HG03196 (cell line): Measurements from ENCODE around the gene JPH2.

Experiments
- ATAC-seq: cut with Tn5 transposase; IDR thresholded peaks from one replicate; pipeline ENCODE4 v1.9.1; 2021; ENCODE audit not compliant: unreplicated experiment

Gene JPH2

DNA sequence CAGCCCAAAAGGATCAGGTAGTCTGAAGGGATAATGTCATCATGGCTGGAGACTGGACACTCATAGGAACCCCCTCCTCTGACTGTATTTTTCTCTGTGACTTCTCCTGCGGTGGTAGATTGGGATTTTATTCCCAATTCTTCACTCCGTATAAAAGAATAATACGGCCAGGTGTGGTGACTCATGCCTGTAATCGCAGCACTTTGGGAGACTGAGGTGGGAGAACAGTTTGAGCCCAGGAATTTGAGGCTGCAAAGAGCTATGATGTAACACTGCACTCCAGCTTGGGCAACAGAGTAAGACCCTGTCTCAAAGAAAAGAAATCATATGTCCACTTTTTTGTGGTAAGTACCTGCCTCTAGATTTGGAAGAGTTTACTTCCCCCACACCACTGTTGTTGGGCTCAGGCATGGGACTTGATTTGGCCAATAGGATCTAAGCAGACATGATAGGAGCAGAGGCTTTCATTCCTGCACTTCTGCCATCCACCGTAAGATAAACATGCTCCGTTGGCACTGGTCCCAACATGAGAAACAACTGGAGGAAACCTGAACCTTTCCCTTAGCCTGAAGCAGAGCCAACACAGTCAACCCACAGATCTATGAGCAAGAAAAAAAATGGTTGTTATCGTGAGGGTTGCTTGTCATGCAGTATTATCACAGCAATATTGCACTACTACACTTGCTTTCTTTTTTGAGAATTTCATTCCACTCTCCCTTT lies 82.0 kb downstream of the JPH2 start:
- no peak for ATAC-seq

DNA sequence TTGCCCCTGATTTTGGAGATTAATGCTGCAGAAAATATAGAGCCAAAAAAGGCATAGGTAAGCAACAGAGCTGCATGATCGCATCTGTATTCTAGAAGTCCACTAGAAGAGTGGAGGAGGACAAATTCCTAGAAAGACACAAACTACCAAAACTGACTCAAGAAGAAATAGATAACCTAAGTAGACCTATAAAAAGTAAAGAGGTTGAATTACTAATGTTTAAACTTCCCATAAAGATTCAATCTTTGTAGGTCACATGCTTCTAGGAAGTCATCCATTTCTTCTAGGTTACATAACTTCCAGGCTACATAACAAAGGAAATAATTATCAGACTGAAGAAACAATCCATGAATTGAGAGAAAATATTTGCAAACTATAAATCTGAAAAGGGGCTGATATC lies 84.4 kb downstream of the JPH2 start:
- ATAC-seq, result no peak

DNA sequence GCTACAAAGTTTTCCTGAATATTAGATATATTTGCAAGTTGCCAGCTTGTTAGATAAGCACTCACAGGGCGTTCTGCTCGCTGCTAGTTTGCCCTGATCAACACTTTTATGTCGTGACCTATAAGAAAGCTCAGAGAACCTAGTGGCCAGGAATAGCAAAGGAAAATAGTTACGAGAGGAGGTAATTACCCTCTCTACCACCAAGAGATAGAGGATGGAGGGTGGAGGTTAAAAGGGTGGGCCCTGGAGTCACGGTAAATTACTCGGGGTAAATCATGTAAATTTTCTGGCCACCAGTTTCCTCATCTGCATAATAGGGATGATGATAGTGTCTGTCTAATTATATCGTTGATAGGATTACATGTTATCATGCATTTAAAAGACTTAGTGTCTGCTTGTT lies 87.2 kb downstream of the JPH2 start:
- ATAC-seq, result no peak

DNA sequence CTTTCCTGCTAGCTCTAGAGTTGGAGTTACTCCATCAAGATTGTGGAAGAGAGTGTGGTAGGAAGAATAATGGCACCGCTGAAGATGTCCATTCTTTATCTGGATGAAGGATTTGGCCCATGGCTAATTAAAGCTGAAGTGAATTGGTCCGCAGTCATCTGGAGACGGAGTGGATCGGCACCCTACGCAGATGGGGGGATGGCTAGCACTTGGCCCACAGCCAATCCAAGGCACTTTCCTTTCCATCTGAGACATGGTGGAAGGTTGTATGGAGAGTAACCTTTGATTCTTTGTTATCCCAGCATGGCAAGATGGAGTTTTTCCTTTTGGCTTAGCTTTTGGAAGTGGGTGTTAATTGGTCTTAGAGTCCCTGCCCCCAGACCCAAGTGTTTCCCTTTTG lies 88.3 kb downstream of the JPH2 start:
- no peak for ATAC-seq

DNA sequence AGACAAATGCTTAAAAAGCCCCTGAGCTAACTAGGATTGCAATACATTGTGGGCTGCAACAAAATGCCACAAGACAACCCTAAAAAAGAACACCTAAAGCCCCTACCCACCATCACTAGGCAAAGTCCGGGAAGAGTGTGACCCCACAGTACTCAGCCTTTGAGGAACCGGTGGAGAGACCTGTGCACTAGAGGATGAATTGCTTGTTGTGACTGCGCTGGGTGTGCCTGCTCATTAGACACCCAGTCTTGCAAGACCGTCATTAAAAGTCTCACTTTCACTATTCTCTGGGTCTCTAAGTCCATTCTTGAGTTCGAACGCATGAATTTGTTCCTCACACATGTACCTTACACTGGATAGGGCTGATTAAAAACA lies 88.7 kb downstream of the JPH2 start:
- ATAC-seq, result no peak

DNA sequence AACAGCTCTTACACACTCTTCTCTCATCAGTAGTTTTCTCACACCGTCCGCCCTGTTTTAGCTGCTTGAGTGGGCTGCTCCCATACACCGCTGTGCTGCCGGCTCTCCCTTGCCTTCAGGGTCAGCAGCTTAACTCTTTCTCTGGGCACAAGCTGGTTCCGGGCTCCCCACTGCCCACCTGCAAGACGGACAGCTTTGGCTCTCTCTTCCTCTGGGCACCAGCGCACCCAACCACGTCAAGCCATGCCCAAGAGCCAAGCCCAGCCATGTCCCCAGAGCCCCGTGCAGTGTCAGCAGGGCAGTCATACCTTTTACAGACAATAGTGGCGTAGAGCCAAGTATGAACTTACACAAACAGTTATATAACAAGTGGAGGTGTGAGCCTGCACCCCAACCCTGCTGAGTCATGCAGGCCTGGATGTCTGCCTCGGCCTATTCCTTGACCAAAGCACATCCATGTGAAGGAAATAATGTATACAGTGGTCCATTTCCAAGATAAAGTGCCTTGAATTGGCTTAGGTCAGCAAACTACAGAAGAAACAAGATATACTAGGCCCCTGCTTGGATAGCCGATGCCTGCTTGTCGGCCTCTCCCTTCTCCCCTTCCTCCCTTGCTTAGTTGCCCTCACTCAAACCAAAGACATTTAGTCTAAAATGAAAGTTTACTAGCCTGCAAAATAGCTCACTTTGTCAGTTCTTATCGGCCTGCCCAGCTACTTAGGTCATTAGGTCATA lies 89.3 kb downstream of the JPH2 start:
- ATAC-seq, result no peak

DNA sequence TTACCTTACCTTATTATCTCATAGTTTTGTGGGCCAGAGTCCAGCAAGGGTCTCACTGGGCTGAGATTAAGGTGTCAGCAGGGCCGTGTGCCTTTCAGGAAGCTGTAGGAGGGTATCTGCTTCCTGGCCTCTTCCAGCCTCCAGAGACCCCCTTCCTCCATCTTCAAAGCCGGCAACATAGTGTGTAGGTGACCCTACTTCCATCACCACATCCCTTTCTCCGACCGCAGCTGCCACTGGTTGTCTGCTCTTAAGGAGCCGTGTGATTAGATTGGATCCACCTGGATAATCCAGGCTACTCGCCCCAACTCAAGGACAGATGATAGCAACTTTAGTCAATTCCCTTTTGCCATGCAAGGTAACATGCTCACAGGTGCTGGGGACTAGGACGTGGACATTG lies 91.2 kb downstream of the JPH2 start:
- ATAC-seq, result no peak

DNA sequence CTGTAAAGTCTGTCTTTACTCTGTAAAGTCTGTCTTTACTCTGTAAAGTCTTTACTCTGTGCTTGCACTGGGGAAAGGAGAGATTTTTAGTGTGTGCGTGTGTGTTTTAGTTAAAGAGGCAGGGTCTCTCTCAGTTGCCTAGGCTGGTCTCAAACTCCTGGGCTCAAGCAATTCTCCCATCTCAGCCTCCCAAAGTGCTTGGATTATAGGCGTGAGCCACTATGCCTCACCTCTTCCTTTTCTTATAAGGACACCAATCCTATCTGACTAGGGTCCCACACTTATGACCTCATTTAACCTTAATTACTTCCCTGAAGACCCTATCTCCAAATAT lies 93.8 kb downstream of the JPH2 start:
- ATAC-seq, result no peak

DNA sequence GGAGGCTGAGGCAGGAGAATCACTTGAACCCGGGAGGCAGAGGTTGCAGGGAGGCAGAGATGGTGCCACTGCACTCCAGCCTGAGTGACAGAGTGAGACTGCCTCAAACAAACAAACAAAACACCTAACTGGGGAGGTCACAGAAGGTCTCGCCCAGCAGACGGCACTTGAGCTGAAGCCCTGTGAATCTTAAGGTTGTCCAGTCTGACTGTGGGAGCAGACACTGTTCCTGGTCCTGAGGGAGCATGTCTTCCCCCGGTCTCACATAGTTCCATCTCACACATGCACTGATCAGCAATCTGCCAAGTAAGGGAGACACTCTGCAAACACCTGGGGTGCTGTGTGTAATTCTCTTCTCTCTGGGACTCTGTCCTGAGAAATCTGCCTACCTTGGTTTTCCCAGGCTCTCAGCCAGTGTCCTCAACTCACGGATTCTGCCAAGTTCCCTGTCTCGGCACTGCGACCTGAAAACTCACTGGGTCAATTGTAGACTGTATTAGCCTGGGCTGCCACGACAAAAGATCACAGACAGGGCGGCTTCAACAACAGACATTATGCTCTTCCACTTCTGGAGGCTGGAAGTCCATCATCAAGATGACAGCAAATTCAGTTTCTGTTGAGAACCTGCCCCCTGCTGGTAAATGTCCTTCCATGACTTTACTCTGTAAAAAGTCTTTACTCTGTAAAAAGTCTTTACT lies 94.3 kb downstream of the JPH2 start:
- no peak for ATAC-seq

DNA sequence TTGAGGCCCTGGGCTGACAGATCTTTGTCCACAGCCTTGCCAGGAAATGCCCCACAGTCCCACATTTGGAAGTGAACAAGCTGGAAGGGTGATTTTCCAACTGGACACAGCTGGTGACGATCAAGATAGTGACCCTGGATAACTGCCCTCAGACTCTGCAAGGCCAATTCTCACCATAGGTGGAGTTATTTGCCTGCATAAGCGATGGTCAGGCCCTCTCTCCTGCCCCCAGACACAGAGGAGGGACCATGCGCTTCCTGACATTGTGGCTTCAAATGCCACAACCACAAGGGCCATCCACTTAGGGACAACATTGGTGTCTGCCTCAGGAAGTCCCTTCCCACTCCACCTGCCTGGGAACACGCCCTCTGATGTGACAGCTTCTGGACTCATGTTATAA lies 96.0 kb downstream of the JPH2 start:
- ATAC-seq, result no peak

DNA sequence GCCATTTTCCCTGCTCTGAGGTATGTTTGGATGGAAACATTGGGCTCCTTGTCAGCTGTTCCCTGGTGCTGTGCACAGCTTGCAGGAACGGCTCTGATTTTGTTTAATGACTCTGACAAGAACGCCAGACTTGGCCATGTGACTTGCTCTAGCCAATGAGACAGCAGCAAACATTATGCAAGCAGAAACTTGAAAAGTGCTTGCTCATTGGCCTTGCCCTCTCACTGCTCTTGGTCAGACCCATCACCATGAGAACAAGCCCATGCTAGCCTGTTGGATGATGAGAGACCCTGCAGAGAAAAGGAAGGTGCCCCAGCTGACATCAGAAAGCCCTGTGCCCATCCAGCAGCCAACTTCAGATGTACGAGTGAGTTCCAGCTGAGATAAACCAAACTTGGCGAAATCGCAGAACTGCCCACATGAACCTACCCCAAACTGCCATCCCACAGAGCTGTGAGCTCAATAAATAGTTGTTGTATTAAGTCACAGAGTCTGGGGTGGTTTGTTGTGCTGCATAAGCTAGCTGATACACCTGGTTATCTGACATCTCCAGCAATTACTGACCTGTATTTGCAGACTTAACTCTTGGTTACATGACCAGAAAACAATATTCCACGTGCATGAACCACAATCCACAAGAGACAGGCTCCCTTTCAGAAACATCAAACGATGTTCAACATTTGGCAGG lies 96.9 kb downstream of the JPH2 start:
- ATAC-seq, result no peak

DNA sequence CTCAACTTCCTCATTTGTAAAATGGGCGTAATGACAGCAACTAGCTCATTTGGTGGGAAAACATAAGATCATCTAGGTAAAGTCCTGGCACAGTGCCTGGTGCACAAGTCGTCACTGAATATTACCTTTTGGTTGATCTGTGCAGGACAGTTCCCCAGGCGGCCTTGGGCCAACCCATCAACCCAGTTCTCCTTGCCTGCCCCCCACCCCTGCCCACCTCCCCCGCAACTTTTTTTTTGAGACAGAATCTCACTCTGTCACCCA lies 99.2 kb downstream of the JPH2 start:
- ATAC-seq, result no peak

DNA sequence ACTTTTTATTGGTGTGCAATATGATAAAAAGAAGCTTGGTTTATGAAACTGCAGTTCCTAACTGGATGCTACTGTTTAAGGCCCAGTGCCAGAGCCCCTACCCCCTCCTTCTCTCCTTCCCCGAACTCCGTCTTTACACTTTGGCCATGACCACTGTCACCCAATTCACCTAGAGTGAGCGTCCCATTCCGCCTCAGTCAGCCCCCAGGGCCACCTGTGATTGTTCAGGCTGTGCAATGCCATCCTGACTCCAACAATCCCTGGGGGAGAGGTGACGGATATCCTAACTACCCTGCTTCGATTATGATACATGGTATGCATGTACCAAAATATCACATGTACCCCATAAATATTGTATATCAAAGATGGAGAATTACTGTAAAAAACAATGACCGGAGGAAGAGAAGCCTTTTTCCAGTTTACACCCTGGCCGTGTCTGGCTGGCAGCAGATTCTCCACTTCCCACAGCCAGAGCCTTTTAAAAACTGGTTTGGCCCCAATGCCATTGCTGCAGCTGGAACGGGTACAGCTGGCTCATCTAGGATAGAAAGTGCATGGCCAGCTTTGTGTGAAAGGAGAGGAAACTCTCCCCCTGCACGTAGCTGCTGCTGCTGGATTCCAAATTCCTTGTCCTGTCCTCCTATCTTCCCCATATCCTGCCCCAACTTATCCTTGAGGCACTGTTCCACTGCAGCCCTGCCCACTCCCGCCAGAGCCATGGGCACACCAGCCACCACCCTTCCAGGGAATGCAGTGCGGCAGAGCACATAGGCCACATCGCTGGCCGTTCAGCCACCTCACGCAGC lies 99.7 kb downstream of the JPH2 start:
- no peak for ATAC-seq

DNA sequence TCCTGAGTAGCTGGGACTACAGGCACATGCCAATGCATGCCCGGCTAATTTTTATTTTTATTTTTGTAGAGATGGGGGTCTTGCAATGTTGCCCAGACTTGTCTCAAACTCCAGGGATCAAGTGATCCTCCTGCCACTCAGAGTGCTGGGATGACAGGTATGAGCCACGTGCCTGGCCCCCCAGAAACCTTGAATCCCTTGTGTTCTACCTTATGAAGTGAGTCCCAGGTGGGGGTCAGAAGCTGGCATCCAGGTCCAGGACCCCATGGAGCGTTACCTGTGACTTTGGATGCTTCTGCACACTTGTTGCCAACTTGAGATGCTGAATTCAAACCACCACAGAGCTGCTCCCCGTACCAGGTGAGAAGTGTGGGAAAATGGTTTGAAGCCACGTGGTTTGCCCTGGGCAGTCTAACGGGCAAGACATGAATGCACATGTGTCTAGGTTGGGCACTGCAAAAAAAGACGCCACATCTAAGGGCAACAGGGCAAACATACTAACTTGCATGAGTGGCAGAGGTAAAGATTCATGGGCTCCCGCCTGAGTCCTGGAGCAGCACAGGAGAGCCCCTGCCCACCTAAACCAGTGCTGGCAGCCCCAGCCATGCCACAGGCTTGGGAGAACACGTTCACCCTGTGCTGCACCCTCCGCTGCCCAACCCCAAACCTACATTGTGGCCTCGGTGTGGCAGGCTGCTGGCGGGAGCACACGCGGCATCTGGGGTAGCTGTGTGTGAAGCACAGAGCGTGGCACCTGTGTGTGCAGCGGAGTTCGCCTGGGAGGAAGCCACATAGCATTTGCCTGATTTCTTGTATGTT lies 101.2 kb downstream of the JPH2 start:
- ATAC-seq, result no peak

DNA sequence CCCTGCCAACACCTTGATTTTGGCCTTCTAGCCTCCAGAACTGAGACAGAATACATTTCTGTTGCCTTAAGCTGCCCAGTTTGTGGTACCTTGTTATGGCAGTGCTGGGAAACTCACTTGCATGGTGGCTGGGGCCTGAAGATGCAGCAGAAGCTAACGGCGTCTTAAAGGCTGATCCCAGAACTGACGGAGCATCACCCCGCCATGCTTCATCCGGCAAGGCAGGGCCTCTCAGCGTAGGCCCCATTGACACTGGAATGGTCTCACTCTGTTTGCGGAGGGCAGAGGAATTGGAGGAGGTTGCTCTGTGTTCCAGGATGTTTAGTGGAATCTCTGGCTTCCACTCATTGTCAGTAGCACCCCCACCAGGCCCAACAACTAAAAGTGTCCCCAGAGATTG lies 102.1 kb downstream of the JPH2 start:
- no peak for ATAC-seq

DNA sequence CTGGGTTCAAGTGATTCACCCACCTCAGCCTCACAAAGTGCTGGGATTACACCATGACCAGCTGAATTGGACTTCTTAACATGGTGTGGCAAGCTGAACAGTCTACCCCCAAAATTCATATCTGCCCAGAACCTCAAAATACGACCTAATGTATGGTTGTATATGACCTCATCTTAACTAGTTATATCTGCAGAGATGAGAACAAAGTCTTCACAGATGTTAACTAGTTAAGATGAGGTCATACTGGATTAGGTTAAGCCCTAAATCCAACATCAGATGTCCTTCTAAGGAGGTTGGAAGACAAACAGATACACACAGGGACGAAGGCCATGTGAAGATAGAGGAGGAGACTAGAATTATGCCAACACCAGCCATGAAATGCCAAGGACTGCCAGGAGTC lies 102.5 kb downstream of the JPH2 start:
- no peak for ATAC-seq

DNA sequence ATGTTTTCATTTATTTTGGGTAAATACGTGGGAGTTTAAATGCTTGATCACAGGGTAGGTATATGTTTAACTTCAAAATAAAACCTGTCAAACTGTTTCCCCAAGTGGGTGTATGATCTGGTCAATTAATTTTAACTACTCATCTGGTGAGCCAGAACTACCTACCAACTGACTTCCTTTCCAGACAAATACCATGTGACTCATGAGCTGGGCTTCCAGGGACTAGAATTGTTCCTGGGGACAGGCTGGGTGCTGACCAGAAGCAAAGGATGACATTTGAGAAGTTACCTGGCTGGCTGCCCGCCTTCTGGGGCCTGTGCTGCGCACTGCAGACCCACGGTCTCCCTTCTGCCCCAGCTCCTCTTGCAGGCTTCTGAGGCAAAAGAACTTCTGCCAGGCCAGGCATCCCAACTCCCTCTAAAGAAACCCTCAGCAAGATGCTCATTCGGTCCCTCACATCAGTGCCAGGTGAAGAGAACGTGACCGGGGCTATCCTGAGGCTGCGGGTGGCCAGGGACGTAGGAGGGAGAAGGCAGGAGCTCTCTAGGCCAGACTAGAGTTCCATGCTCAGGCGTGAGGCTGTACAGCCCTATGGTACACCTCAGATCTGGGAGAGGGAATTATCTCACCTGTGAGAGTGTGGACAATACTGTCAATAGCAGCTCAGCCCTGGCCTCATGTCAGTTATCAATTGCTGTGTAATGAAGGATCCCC lies 103.6 kb downstream of the JPH2 start:
- no peak for ATAC-seq

DNA sequence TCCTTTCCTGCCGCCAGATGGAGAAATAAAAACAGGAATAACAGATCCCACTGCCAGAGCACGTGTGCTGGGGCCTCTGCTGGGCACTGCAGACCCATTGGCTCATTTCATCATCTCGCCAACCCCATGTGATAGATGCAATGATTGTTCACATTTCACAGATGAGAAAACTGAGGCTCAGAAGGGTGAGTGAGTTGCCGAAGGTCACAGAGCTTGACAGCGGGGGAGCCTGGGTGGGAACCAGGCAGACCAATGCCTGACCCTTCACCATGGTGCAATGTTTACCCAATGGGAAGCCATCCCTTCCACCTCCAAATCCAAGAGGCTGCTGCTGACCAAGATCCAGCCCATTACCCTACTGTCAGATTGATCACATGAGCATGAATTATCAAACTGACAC lies 105.1 kb downstream of the JPH2 start:
- ATAC-seq, result no peak

DNA sequence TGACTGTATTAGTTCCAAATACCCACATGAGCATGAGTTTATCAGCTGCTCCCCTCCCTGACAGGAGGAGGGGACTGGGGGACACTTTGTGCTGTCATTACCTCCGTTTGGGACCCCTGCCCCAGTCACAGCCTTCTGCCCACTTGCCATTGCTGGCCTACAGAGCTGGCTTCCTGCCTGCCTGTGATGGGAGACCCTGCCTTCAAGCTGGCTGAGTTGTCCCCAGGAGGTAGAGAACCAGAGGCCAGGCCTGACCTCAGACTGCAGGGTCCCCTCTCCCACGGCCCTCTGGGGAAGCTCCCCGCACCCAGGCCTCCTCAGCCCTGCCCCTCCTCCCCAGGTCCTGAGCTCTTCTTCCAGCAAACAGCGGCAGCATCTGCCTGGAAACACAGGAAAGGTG lies 105.5 kb downstream of the JPH2 start:
- ATAC-seq, result no peak
